ENCODE data around the gene HTR3D.
"Not testable (repeated sequence)": the region's sequence is repeated elsewhere in the genome, so short reads cannot be mapped to it uniquely, and the experiment has no call there.

The HTR3D gene

GRCh38 chr3:184031187-184031792 is at the start of gene HTR3D:
HTR3D (plus strand) TSS chr3:184031742; CDS start chr3:184031742, 0 bp downstream.
- DNase-seq: no peak

- no peak for DNase-seq
These were observed 49.4 kb upstream of the HTR3D start for GRCh38 chr3:183981990-183982644.

- DNase-seq: no peak
These were observed 47.3 kb upstream of the HTR3D start for GRCh38 chr3:183984127-183984740.

- DNase-seq: no peak
These were observed 46.5 kb upstream of the HTR3D start for GRCh38 chr3:183984749-183985729.

- no peak for DNase-seq
These were observed 44.4 kb upstream of the HTR3D start for GRCh38 chr3:183987000-183987600.

GRCh38 chr3:183988216-183988790 is 43.2 kb upstream of the HTR3D start:
- no peak for DNase-seq

- DNase-seq: no peak
These were observed 40.1 kb upstream of the HTR3D start for GRCh38 chr3:183991403-183991802.

- no peak for DNase-seq
These were observed 29.8 kb upstream of the HTR3D start for GRCh38 chr3:184001761-184002160.

- no peak for DNase-seq
These were observed 29.1 kb upstream of the HTR3D start for GRCh38 chr3:184002469-184002868.

- DNase-seq: no peak
These were observed 28.2 kb upstream of the HTR3D start for GRCh38 chr3:184003187-184003967.

- no peak for DNase-seq
These were observed 27.1 kb upstream of the HTR3D start for GRCh38 chr3:184004476-184004875.

GRCh38 chr3:184005941-184006507 is 25.5 kb upstream of the HTR3D start:
- peak; percentile 90 for DNase-seq

GRCh38 chr3:184007143-184007813 is 24.3 kb upstream of the HTR3D start:
- DNase-seq: not testable (repeated sequence)

GRCh38 chr3:184008161-184008560 is 23.4 kb upstream of the HTR3D start:
- no peak for DNase-seq

GRCh38 chr3:184011230-184011876 is 20.2 kb upstream of the HTR3D start:
- DNase-seq: no peak

- DNase-seq: no peak
These were observed 19.3 kb upstream of the HTR3D start for GRCh38 chr3:184011937-184012889.

- DNase-seq: no peak
These were observed 16.0 kb upstream of the HTR3D start for GRCh38 chr3:184015381-184016019.

GRCh38 chr3:184016169-184016570 is 15.4 kb upstream of the HTR3D start:
- no peak for DNase-seq

Measured in RPMI8226 (cell line).